Endothelial cell of umbilical vein (primary cell): ENCODE measurements around the gene CFAP65. TPM values are rescaled to one million over a fixed set of nuclear protein-coding genes. Genes with fewer than 3 reads are reported as not detected.

Source experiments
- BruUV-seq: library from RNA; stranded (reverse); fragments of 400-500 nt; replicated peaks from 2 replicates; lab custom pipeline; 2021; lab: Mats Ljungman, UMichigan
- CTCF ChIA-PET: fragments of 300-600, 350-600 bp; sonication (Branson Sonifier 250); formaldehyde crosslinking; loops from one replicate; lab custom pipeline; 2021; ENCODE audit warnings: antibody characterized with exemption, inconsistent platforms; lab: Charles Lee
- POLR2A ChIA-PET: fragments of 300-600, 350-600 bp; sonication (Branson Sonifier 250); formaldehyde crosslinking; loops from one replicate; lab custom pipeline; 2021; ENCODE audit warnings: antibody characterized with exemption, inconsistent platforms; lab: Charles Lee
- DNase-seq: peaks from one replicate; pipeline ENCODE4 v3.0.0-alpha.2; 2011; ENCODE audit warnings: low read depth, low spot score
- FAIRE-seq: peaks from 2 replicates; lab custom pipeline; 2011; peaks lifted over from hg19 to GRCh38; lab: Jason Lieb, UNC
- H2AFZ ChIP-seq: 2 replicates; pipeline ENCODE4 v1.6.0; 2012; ENCODE audit warnings: low read depth, low read length, control low read depth, inconsistent platforms
- H3K27ac ChIP-seq: 2 replicates; pipeline ENCODE4 v1.5.1; 2011; ENCODE audit warnings: low read depth, mild to moderate bottlenecking, control low read depth, low read length, moderate library complexity; ENCODE audit not compliant: insufficient read depth
- H3K27me3 ChIP-seq, 2 experiments: 2 replicates each; pipeline versions ENCODE4 v1.6.0 to v1.6.1; 2011; ENCODE audit warnings: low read length in 2 of 2, mixed read lengths in 1 of 2; ENCODE audit not compliant: control insufficient read depth in 2 of 2, insufficient read depth in 2 of 2
- H3K36me3 ChIP-seq, 2 experiments: 2 replicates in 1 of 2; 3 replicates in 1 of 2; pipeline ENCODE4 v1.5.1; 2011; ENCODE audit warnings: low read length in 2 of 2, mild to moderate bottlenecking in 1 of 2, moderate library complexity in 1 of 2; ENCODE audit not compliant: control insufficient read depth in 2 of 2, insufficient read depth in 2 of 2; ENCODE audit errors: extremely low read depth in 1 of 2
- H3K4me1 ChIP-seq: 3 replicates; pipeline ENCODE4 v1.5.1; 2011; ENCODE audit warnings: mild to moderate bottlenecking, low read length; ENCODE audit not compliant: control insufficient read depth, insufficient read depth; ENCODE audit errors: extremely low read depth
- H3K4me2 ChIP-seq: 2 replicates; pipeline ENCODE4 v1.6.1; 2011; ENCODE audit warnings: low read length, control low read depth, mixed read lengths; ENCODE audit not compliant: insufficient read depth
- H3K4me3 ChIP-seq, 3 experiments: fragments of 200-600 bp in 1 of 3; sonication (generic), shearing (Covaris generic) in 1 of 3; replicated peaks in 1 of 3; 2 replicates each; pipeline ENCODE4 v1.5.1; 2011 to 2016; ENCODE audit warnings: control low read depth in 3 of 3, low read length in 3 of 3, mild to moderate bottlenecking in 2 of 3, inconsistent platforms in 1 of 3, low read depth in 1 of 3, moderate library complexity in 1 of 3; ENCODE audit not compliant: insufficient read depth in 1 of 3
- H3K79me2 ChIP-seq: 2 replicates; pipeline ENCODE4 v1.6.0; 2012; ENCODE audit warnings: low read length, inconsistent platforms; ENCODE audit not compliant: control insufficient read depth, insufficient read depth
- H3K9ac ChIP-seq: replicated peaks from 2 replicates; pipeline ENCODE3; 2011; ENCODE audit warnings: low read length, control low read depth; ENCODE audit not compliant: insufficient read depth; ENCODE audit errors: extremely low read depth
- H3K9me1 ChIP-seq: replicated peaks from 3 replicates; pipeline ENCODE4 v1.6.0; 2011; ENCODE audit warnings: mild to moderate bottlenecking, low read length; ENCODE audit not compliant: control insufficient read depth, insufficient read depth; ENCODE audit errors: extremely low read depth
- H3K9me3 ChIP-seq: replicated peaks from 2 replicates; pipeline ENCODE4 v1.5.1; 2012; ENCODE audit warnings: low read length, inconsistent platforms; ENCODE audit not compliant: control insufficient read depth, insufficient read depth
- H4K20me1 ChIP-seq: replicated peaks from 2 replicates; pipeline ENCODE3; 2011; ENCODE audit warnings: mild to moderate bottlenecking, low read length; ENCODE audit not compliant: control insufficient read depth, insufficient read depth; ENCODE audit errors: extremely low read depth
- EZH2 ChIP-seq: IDR thresholded peaks from 2 replicates; pipeline ENCODE4 v1.6.1; 2012; ENCODE audit warnings: borderline replicate concordance, low read depth, mild to moderate bottlenecking, moderate library complexity, low read length, inconsistent platforms; ENCODE audit not compliant: severe bottlenecking
- FOS ChIP-seq: IDR thresholded peaks from 2 replicates; pipeline ENCODE4 v1.6.1; 2011; ENCODE audit warnings: mild to moderate bottlenecking, low read length, moderate library complexity, borderline replicate concordance; ENCODE audit not compliant: insufficient read depth
- GATA2 ChIP-seq: IDR thresholded peaks from 2 replicates; pipeline ENCODE4 v1.7.0; 2011; ENCODE audit warnings: low read depth, mild to moderate bottlenecking, moderate library complexity, mixed read lengths, low read length; ENCODE audit not compliant: insufficient read length, insufficient read depth
- JUN ChIP-seq: IDR thresholded peaks from 2 replicates; pipeline ENCODE4 v1.6.1; 2011; ENCODE audit warnings: borderline replicate concordance, low read depth; ENCODE audit not compliant: insufficient read length, insufficient read depth
- MYC ChIP-seq: IDR thresholded peaks from one replicate; pipeline ENCODE4 v1.6.1; 2011; ENCODE audit warnings: mild to moderate bottlenecking, low read depth, low read length
- POLR2A ChIP-seq: IDR thresholded peaks from 2 replicates; pipeline ENCODE4 v1.6.1; 2012; ENCODE audit warnings: low read depth, mild to moderate bottlenecking, control low read depth, low read length
- POLR2AphosphoS5 ChIP-seq: IDR thresholded peaks from 2 replicates; pipeline ENCODE4 v1.6.1; 2012; ENCODE audit warnings: low read depth, mild to moderate bottlenecking, control low read depth, low read length, moderate library complexity; ENCODE audit not compliant: insufficient read depth
- dilution Hi-C: fragments of 300-500 bp; cut with MboI; formaldehyde crosslinking; loops from one replicate; pipeline ENCODE4 v1.15.0; 2019; ENCODE audit warnings: low sequenced_read_pairs; ENCODE audit not compliant: extremely low pct_ligation_motif_present
- intact Hi-C: fragments of 100-400 bp; cut with micrococcal nuclease; formaldehyde crosslinking; loops from one replicate; pipeline ENCODE4 v1.10.0; 2022
- polyA plus RNA-seq, 4 experiments: library from polyadenylated mRNA; depleted of rRNA in 3 of 4; stranded (reverse) in 3 of 4; unstranded in 1 of 4; fragments of >200 nt; gene quantifications; 2 replicates each; pipeline versions ENCODE4 v1.2.1 to v1.2.3, GENCODE V29; 2011 to 2012; ENCODE audit warnings: missing spikeins in 1 of 4
- total RNA-seq: library from RNA; stranded (reverse); gene quantifications from 2 replicates; pipeline ENCODE4 v1.2.3, GENCODE V29; 2021
- TF ChIP-seq, protein P1 (sequence below), 2 donors: IDR thresholded peaks; 1 replicate in 1 of 2; 2 replicates in 1 of 2; pipeline ENCODE4 v1.5.1; 2011; ENCODE audit warnings: low read length in 2 of 2, mild to moderate bottlenecking in 2 of 2, moderate library complexity in 2 of 2, control low read depth in 1 of 2, inconsistent platforms in 1 of 2, low read depth in 1 of 2; ENCODE audit not compliant: insufficient read depth in 1 of 2; ENCODE audit errors: extremely low read depth in 1 of 2
- TF ChIP-seq, protein P2 (sequence below): IDR thresholded peaks from 2 replicates; pipeline ENCODE4 v1.6.1; 2011; ENCODE audit not compliant: insufficient read depth, insufficient read length

CFAP65 gene
- total and polyA plus RNA-seq, 2 donors (not counting 3 experiments of a cell fraction or from before 2014, with no cell fraction given), result 0.03 TPM; not detected in 1

DNA sequence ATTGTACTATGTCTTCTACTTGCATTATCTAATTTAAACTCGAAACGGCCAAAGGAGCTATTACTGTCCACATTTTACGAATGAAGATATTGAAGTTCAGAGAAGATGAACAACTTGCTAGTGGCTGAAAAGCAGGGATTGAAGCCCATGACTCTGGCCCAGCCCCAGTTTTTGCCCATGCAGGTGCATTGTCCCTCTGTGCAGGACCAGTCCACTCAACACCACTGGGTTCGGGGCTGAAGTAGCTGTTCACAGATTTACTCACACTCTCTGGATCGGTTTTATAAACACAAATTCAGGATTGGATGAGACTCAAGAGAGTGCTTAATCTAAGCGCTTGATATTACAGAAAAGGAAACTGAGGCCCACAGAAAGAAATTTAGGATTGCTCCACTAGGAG, 20.8 kb upstream of the CFAP65 start:
- Histone ChIP-seq H3K27ac (no peak overlapping the region), H2AFZ (no peak overlapping the region), H3K36me3 (no peaks in the 10 kb centered on the region), H3K9me3 (no peaks in the 10 kb centered on the region), H3K4me2 (no peak overlapping the region), H3K9me1 (no peaks in the 10 kb centered on the region), H3K9ac (no peak overlapping the region), H4K20me1 (no peaks in the 10 kb centered on the region), H3K4me3 (no peak overlapping the region), H3K4me1 (no peaks in the 10 kb centered on the region), H3K79me2 (no peaks in the 10 kb centered on the region), H3K27me3 (peaks cover 44 to 66% of the 10 kb centered on the region in 2 experiments)
- POLR2A ChIA-PET, result no interaction called here
- intact Hi-C loops (no loop called here), dilution Hi-C loops (no loop called here)
- BruUV-seq, result no TSS peak
- no peak for FAIRE-seq
- CTCF ChIA-PET, result interaction anchor here (1.3 to 6.8 kb wide), 5 partner anchors 32 to 93 kb away, joined by 4 to 178 read pairs (median 7); no protein-coding TSS in a partner anchor
- TF ChIP-seq POLR2AphosphoS5, result no peak
- TF ChIP-seq POLR2A, result no peak
- TF ChIP-seq GATA2, result no peak
- no peak for TF ChIP-seq FOS
- TF ChIP-seq, protein P1, sequence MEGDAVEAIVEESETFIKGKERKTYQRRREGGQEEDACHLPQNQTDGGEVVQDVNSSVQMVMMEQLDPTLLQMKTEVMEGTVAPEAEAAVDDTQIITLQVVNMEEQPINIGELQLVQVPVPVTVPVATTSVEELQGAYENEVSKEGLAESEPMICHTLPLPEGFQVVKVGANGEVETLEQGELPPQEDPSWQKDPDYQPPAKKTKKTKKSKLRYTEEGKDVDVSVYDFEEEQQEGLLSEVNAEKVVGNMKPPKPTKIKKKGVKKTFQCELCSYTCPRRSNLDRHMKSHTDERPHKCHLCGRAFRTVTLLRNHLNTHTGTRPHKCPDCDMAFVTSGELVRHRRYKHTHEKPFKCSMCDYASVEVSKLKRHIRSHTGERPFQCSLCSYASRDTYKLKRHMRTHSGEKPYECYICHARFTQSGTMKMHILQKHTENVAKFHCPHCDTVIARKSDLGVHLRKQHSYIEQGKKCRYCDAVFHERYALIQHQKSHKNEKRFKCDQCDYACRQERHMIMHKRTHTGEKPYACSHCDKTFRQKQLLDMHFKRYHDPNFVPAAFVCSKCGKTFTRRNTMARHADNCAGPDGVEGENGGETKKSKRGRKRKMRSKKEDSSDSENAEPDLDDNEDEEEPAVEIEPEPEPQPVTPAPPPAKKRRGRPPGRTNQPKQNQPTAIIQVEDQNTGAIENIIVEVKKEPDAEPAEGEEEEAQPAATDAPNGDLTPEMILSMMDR (IDR thresholded peaks at IDR 0.05; ENCODE audit: extremely low read depth in 1 of 2, insufficient read depth in 1 of 2, low read depth in 1 of 2, low read length in 2 of 2), result no peak
- TF ChIP-seq EZH2, result no peak
- TF ChIP-seq JUN, result no peak
- no peak for TF ChIP-seq MYC
- TF ChIP-seq, protein P2, sequence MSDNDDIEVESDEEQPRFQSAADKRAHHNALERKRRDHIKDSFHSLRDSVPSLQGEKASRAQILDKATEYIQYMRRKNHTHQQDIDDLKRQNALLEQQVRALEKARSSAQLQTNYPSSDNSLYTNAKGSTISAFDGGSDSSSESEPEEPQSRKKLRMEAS, result no peak
- no peak for DNase-seq
